Adrenal gland (tissue), 12 donors: ENCODE data around the gene COL20A1. TPM values are rescaled to one million over a fixed set of nuclear protein-coding genes. Genes with fewer than 3 reads are reported as not detected.

ENCODE experiments used
- DNase-seq, 7 donors: peaks; one replicate each; pipeline ENCODE4 v3.0.0-alpha.2; 2019 to 2020
- H3K27ac ChIP-seq, 5 donors: fragments of 200-600 bp; sonication (generic) in 4 of 5; 1 replicate in 3 of 5; 2 replicates in 2 of 5; pipeline versions ENCODE4 v1.5.1 to v1.8.0; 2016 to 2020; ENCODE audit warnings: mild to moderate bottlenecking in 1 of 5
- H3K27me3 ChIP-seq: fragments of 200-600 bp; 2 replicates; pipeline ENCODE4 v1.8.0; 2021
- H3K36me3 ChIP-seq, 2 donors: fragments of 200-600 bp; replicated peaks in 1 of 2; 1 replicate in 1 of 2; 2 replicates in 1 of 2; pipeline versions ENCODE4 v1.5.1 to v1.8.0; 2018 to 2022
- H3K4me1 ChIP-seq, 2 donors: fragments of 200-600 bp; replicated peaks in 1 of 2; 1 replicate in 1 of 2; 2 replicates in 1 of 2; pipeline versions ENCODE4 v1.5.1 to v1.8.0; 2018 to 2021
- H3K4me3 ChIP-seq, 4 donors: fragments of 200-600 bp; sonication (generic) in 3 of 4; one replicate each; pipeline ENCODE4 v1.5.1; 2016 to 2018
- H3K9me3 ChIP-seq, 3 donors: fragments of 200-600 bp; sonication (generic) in 1 of 3; replicated peaks in 1 of 3; 1 replicate in 2 of 3; 2 replicates in 1 of 3; pipeline versions ENCODE4 v1.5.1 to v1.8.0; 2016 to 2021
- POLR2A ChIP-seq, 2 donors: fragments of 450-650 bp; IDR thresholded peaks; one replicate each; pipeline ENCODE4 v1.6.1; 2017; ENCODE audit warnings: antibody characterized with exemption in 2 of 2, mild to moderate bottlenecking in 2 of 2, moderate library complexity in 1 of 2
- WGBS, 4 donors: extraction: QIAGEN DNeasy Blood & Tissue Kit in 2 of 4; methylation state at CpG; one replicate each; pipeline versions ENCODE4 v1.1.5 to v1.1.7; 2013 to 2017; 5-methylcytosine and 5-hydroxymethylcytosine counted together
- intact Hi-C, 2 donors: fragments of 100-400 bp; cut with DNase I; formaldehyde crosslinking; loops; one replicate each; pipeline versions ENCODE4 v1.14.1 to v1.15.0; 2022 to 2023
- polyA plus RNA-seq, 3 donors: library from polyadenylated mRNA; stranded (reverse); fragments of 200-250 nt in 2 of 3; fragments of 350-450 nt in 1 of 3; fragmentation: Illumina TruSeq in 1 of 3; extraction: RNeasy Lipid Tissue Mini Kit (QIAGEN cat#74804) in 1 of 3; gene quantifications; one replicate each; pipeline ENCODE4 v1.2.3, GENCODE V29; 2013 to 2014
- total RNA-seq, 9 donors: library from RNA; depleted of rRNA in 4 of 9; stranded (reverse); fragments of >200 nt in 4 of 9; fragments of 120-200 nt in 1 of 9; fragmentation: NEBNext Ultra II Directional in 1 of 9; extraction: Animal tissue kit (Norgen Biotek cat#: 25700) in 1 of 9; gene quantifications; one replicate each; pipeline versions ENCODE4 v1.1.0 to v1.2.4, GENCODE V29; 2013 to 2023
- TF ChIP-seq, protein P1 (sequence below), 6 experiments: fragments of 450-650 bp in 4 of 6; fragments of 200-600 bp in 2 of 6; sonication (generic) in 1 of 6; IDR thresholded peaks; 1 replicate in 5 of 6; 2 replicates in 1 of 6; pipeline versions ENCODE4 v1.5.1 to v1.8.0; 2016 to 2021; ENCODE audit warnings: antibody characterized with exemption in 6 of 6, mild to moderate bottlenecking in 2 of 6, moderate library complexity in 1 of 6
- donor health status: healthy with polysubstance abuse.
- donor health status: Bipolar disorder and iron deficiency.
- donor health status: DM: yes; HTN: yes; CAD: no.
- donor health status: DM: no; HTN: no; CAD: no.
- donor health status: DM: no; HTN: no; CAD: no.
- donor health status: DM: yes; HTN: yes; CAD: no.

The COL20A1 gene
- total and polyA plus RNA-seq, 12 donors: 0.09 to 0.97 (median 0.26) TPM; not detected in 6

DNA sequence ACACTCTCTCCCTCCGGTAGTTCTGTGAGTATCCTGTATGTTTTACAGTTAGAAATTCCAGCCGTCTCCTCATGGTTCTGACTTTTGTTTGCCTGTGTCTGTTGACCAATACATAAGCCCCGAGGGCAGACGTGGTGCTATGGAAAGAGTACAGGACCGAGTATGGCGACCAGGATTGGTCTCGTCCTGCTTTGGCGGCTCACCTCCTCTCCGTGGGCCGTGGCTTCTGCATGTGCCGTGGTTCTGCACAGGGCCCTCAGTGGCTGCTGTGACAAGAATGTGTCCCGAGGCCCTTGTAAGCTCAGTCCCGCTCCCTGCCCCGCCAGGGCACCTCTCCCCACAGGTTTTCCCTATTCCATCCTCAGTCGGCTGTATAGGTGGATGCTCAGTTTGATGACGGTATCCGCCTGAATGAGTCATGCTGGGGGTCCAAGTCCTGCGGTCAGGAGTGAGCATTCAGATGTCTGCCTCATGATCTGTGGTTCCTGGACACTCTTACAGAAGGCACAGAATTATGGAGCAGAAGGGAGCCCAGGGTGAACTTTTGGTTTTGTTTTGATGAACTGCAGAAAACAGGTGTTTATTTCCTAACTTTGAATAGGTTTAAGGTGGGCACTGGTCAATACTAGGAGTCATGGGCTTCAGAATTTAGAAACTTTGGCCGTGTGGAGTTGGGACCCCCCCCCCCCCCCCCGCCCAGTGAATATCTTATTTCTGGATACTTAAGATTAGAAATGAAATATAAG is 19.2 kb upstream of the COL20A1 start:
- Histone ChIP-seq H3K27ac (no peak overlapping the region), H3K4me1 (peaks cover 14 to 19% of the 10 kb centered on the region in 2 donors), H3K4me3 (peak overlapping the region in 2 of 4 donors; percentile 91 to 98), H3K27me3 (no peaks in the 10 kb centered on the region), H3K36me3 (peaks cover 0 to 31% of the 10 kb centered on the region in 2 donors), H3K9me3 (no peaks in the 10 kb centered on the region)
- no peak for DNase-seq
- 23 to 34% (median 27%) methylated on average over 18 to 20 of the region's 20 CpGs for WGBS, 4 donors
- TF ChIP-seq, protein P1, sequence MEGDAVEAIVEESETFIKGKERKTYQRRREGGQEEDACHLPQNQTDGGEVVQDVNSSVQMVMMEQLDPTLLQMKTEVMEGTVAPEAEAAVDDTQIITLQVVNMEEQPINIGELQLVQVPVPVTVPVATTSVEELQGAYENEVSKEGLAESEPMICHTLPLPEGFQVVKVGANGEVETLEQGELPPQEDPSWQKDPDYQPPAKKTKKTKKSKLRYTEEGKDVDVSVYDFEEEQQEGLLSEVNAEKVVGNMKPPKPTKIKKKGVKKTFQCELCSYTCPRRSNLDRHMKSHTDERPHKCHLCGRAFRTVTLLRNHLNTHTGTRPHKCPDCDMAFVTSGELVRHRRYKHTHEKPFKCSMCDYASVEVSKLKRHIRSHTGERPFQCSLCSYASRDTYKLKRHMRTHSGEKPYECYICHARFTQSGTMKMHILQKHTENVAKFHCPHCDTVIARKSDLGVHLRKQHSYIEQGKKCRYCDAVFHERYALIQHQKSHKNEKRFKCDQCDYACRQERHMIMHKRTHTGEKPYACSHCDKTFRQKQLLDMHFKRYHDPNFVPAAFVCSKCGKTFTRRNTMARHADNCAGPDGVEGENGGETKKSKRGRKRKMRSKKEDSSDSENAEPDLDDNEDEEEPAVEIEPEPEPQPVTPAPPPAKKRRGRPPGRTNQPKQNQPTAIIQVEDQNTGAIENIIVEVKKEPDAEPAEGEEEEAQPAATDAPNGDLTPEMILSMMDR (IDR thresholded peaks at IDR 0.05): no peak
- TF ChIP-seq POLR2A (IDR thresholded peaks at IDR 0.05): no peak
- intact Hi-C loops: no loop called here

DNA sequence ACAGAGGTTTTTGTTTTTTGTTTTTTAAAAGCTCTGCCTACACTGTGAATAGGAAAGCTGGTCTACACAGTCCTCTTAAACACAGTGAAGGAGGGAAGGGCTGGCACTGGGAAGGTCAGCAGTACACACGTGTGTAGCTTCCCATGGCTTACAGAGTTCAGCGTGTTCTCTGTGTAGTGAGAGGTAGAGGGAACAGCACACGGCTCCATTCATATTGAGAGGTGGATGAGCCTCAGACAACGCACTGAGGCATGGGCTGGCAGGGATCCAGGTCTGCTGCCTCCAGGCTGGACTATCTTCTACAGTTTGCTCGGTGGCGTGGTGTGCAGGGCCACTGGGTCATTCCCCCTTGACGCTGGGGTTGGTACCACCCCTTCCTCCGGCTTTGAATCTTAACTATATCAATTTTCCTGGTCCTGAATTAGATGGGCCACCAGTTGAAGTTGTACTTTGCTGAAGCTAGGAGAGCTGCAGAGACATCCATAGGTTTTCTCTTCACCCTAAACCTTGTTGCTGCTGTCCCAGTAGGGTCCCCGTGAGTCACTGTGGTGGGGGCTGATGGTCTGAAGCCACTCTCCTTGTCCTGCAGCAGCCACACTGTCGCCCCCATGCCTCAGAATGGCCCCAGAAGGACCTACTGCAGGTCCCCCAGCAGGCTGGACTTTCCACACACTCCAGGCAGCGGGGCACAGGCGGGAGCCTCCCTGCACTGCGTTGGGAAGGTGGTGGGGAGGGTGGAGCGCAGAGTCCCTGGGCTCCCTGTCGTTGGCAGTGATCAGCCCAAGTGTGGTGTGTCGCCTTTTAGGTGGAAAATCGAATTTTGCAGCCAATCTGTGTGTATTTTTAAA is 18.4 kb upstream of the COL20A1 start:
- no peaks in the 10 kb centered on the region for H3K9me3 ChIP-seq
- WGBS, 4 donors: 73 to 84% (median 79%) methylated on average over 13 to 17 of the region's 17 CpGs
- intact Hi-C loops: no loop called here
- H3K4me3 ChIP-seq: no peak overlapping the region
- peaks cover 0 to 39% of the 10 kb centered on the region in 2 donors for H3K36me3 ChIP-seq
- no peak overlapping the region for H3K27ac ChIP-seq
- TF ChIP-seq, protein P1 (IDR thresholded peaks at IDR 0.05): no peak
- TF ChIP-seq POLR2A (IDR thresholded peaks at IDR 0.05): no peak
- H3K27me3 ChIP-seq: no peaks in the 10 kb centered on the region
- DNase-seq: peak in 1 of 7 donors; percentile 27
- H3K4me1 ChIP-seq: peaks cover 14 to 19% of the 10 kb centered on the region in 2 donors

DNA sequence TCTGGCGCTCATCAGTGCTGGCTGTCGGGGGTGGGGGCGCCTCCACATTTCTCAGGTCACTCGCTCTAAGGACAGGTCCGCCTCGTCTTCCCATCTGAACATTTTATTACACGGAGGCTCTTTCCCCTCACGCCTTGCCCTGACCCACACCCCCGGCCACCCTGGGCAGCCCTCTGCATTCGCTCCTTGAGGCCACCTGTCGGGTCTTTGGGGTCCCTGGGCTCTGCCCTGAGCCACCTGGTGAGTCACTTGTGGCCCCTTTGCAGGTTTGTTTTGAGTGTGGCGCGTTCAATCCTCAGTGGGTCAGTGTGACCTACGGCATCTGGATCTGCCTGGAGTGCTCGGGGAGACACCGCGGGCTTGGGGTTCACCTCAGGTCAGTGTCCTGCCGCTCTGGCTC is 17.2 kb upstream of the COL20A1 start:
- Histone ChIP-seq H3K36me3 (peaks cover 0 to 51% of the 10 kb centered on the region in 2 donors), H3K9me3 (no peaks in the 10 kb centered on the region), H3K27ac (no peak overlapping the region), H3K4me1 (peaks cover 14 to 19% of the 10 kb centered on the region in 2 donors), H3K27me3 (no peaks in the 10 kb centered on the region), H3K4me3 (no peak overlapping the region)
- no peak for DNase-seq
- intact Hi-C loops: no loop called here
- WGBS, 4 donors: 88 to 95% (median 92%) methylated on average over 16 to 18 of the region's 18 CpGs
- TF ChIP-seq, protein P1 (IDR thresholded peaks at IDR 0.05): no peak
- no peak for TF ChIP-seq POLR2A (IDR thresholded peaks at IDR 0.05)

DNA sequence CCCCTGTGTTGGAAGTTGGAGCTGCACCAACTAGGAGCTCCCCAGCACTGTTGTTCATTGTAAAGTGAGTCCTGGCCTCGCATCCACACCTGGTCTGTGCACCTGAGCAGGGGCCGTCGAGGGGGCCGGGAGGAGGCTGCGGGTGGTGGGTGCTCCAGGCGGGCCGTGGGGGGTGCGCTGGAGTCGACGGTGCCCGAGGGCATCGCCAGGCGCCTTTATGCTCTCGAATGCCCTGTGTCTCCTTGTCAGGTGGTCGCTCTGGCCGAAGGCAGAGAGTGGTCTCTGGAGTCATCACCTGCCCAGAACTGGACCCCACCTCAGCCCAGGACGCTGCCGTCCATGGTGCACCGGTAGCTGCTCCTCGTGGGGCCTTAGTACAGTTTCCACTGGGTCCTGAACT is 16.0 kb upstream of the COL20A1 start:
- H3K4me1 ChIP-seq: peaks cover 14 to 16% of the 10 kb centered on the region in 2 donors
- peaks cover 0 to 62% of the 10 kb centered on the region in 2 donors for H3K36me3 ChIP-seq
- DNase-seq: no peak
- H3K27me3 ChIP-seq: no peaks in the 10 kb centered on the region
- TF ChIP-seq POLR2A (IDR thresholded peaks at IDR 0.05): no peak
- TF ChIP-seq, protein P1 (IDR thresholded peaks at IDR 0.05): no peak
- no peaks in the 10 kb centered on the region for H3K9me3 ChIP-seq
- no peak overlapping the region for H3K27ac ChIP-seq
- 93 to 95% (median 94%) methylated on average over 4 to 20 of the region's 20 CpGs for WGBS, 4 donors
- intact Hi-C loops: no loop called here
- no peak overlapping the region for H3K4me3 ChIP-seq
